HG02938 (cell line): ENCODE data around the gene RBBP8NL.
"Not testable (repeated sequence)": the region's sequence is repeated elsewhere in the genome, so short reads cannot be mapped to it uniquely, and the experiment has no call there.

Experiments used
- ATAC-seq: cut with Tn5 transposase; IDR thresholded peaks from one replicate; pipeline ENCODE4 v1.9.1; 2021; ENCODE audit warnings: mild to moderate bottlenecking, moderate library complexity; ENCODE audit not compliant: unreplicated experiment

The RBBP8NL gene

GRCh38 chr20:62377615-62378178 lies 49.6 kb downstream of the RBBP8NL start:
- no peak for ATAC-seq

- no peak for ATAC-seq
Measured at GRCh38 chr20:62377064-62377461, 50.3 kb downstream of the RBBP8NL start.

- no peak for ATAC-seq
Measured at GRCh38 chr20:62376112-62377063, 51.0 kb downstream of the RBBP8NL start.

- ATAC-seq, result no peak
Measured at GRCh38 chr20:62374331-62375152, 52.8 kb downstream of the RBBP8NL start.

- ATAC-seq, result not testable (repeated sequence)
Measured at GRCh38 chr20:62373631-62374179, 53.6 kb downstream of the RBBP8NL start.

GRCh38 chr20:62372042-62372993 lies 55.0 kb downstream of the RBBP8NL start:
- no peak for ATAC-seq

- ATAC-seq, result no peak
Measured at GRCh38 chr20:62371588-62372041, 55.7 kb downstream of the RBBP8NL start.

GRCh38 chr20:62370807-62371587 lies 56.3 kb downstream of the RBBP8NL start:
- no peak for ATAC-seq

GRCh38 chr20:62370115-62370806 lies 57.1 kb downstream of the RBBP8NL start:
- no peak for ATAC-seq

- no peak for ATAC-seq
Measured at GRCh38 chr20:62369815-62370114, 57.6 kb downstream of the RBBP8NL start.

GRCh38 chr20:62368976-62369814 lies 58.1 kb downstream of the RBBP8NL start:
- ATAC-seq, result no peak

GRCh38 chr20:62368392-62368975 lies 58.9 kb downstream of the RBBP8NL start:
- no peak for ATAC-seq

- ATAC-seq, result no peak
Measured at GRCh38 chr20:62367633-62368391, 59.5 kb downstream of the RBBP8NL start.

GRCh38 chr20:62367136-62367632 lies 60.2 kb downstream of the RBBP8NL start, which contains the start of gene LAMA5:
Gene LAMA5, minus strand, starts transcription at chr20:62367312. Its CDS starts 67 bp downstream, at chr20:62367245.
- ATAC-seq, result no peak

- no peak for ATAC-seq
Measured at GRCh38 chr20:62366370-62367135, 60.8 kb downstream of the RBBP8NL start.
